Measurements from ENCODE around the gene B3GAT1.

B3GAT1 gene

DNA sequence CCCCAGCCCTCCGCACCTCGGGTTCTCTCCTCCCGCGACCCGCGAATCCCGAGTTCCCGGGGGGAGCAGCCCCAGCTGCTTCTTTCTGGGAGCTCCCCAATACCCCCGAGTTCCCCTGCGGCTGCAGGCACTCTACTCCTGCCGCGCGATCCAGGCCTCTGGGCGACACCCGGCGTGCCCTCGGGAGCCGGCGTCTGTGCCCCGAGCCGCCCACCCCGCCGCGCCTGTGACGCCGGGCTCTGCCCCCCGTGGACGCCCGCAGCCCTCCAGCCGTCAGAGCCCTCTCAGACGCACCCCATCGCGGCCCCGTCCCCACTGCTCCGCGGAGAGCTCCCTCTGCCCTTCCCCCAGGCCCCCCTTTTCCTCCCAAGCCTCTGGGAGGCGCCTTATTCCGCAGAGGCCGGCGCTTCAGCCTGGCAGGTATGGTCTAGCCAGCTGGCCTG, 79.8 kb downstream of the B3GAT1 start:
- Histone ChIP-seq H3K36me3 (ENCODE audit: control insufficient read depth in 2 of 2, insufficient read depth in 2 of 2, low read length in 2 of 2) (no peaks in the 10 kb centered on the region), H3K27ac (ENCODE audit: low read length) (no peak overlapping the region), H3K9ac (ENCODE audit: low read length in 2 of 2) (peak overlapping the region; percentile 21 to 49)

DNA sequence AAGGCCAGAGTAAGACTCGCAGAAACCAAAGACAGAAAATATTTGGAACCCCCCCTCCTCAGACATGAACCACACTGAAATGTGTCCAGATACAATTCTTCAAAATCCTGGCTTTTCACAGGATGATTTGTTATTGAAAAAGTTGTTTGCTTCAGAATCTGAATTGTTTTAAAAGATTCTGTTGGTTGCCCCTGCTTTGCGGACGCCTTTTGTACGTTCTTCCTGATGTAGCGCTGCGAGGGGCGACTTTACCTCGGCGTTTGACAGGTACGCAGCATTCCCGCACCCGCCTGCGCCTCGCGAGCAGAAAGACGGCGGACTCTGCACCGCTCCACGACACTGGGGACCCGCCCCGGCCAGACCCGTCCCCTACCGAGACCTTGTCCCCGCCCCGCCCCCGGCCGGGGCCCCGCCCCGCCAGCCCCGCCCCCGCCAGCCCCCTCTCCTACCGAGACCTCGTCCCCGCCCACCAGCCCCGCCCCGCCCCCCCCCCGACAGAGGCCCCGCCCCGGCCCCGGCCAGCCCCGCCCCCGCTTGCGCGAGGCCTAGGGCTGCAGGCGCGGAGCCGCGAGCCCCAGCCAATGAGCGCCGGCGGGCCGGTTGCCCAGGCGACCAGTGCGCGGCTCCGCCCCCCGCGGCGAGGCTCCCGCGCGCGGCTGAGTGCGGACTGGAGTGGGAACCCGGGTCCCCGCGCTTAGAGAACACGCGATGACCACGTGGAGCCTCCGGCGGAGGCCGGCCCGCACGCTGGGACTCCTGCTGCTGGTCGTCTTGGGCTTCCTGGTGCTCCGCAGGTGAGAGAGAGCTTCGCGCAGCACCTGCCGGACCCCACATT, 80.5 kb downstream of the B3GAT1 start, which contains the start of gene GLB1L2:
GLB1L2 (plus strand) TSS at position 635 of the 835 bp plus-strand sequence; CDS start at position 709, 74 bp downstream.
- Histone ChIP-seq H3K4me3 (ENCODE audit: low read length in 2 of 2) (peak within 1 kb of the TSS; percentile 69 to 79), H3K9ac (ENCODE audit: low read length in 2 of 2) (peak within 1 kb of the TSS; percentile 21 to 49), H3K9me3 (ENCODE audit: control insufficient read depth in 2 of 2, low read length in 2 of 2) (no peaks in the 10 kb centered on the region), H3K27ac (ENCODE audit: low read length) (no peak within 1 kb of the TSS), H3K27me3 (ENCODE audit: control insufficient read depth in 1 of 2, insufficient read depth in 2 of 2, low read length in 2 of 2) (no peaks in the 10 kb centered on the region), H3K4me1 (ENCODE audit: control insufficient read depth, insufficient read depth, low read length) (peaks cover 13% of the 10 kb centered on the region), H3K36me3 (ENCODE audit: control insufficient read depth in 2 of 2, insufficient read depth in 2 of 2, low read length in 2 of 2) (no peaks in the 10 kb centered on the region)

More for the DNA sequence above, 79.8 kb downstream of the B3GAT1 start:
- Histone ChIP-seq H3K4me1 (ENCODE audit: control insufficient read depth, insufficient read depth, low read length) (peaks cover 13% of the 10 kb centered on the region), H3K9me3 (ENCODE audit: control insufficient read depth in 2 of 2, low read length in 2 of 2) (no peaks in the 10 kb centered on the region), H3K4me3 (ENCODE audit: low read length in 2 of 2) (peak overlapping the region; percentile 68 to 79), H3K27me3 (ENCODE audit: control insufficient read depth in 1 of 2, insufficient read depth in 2 of 2, low read length in 2 of 2) (no peaks in the 10 kb centered on the region)

- Histone ChIP-seq H3K4me1 (ENCODE audit: control insufficient read depth, insufficient read depth, low read length) (peaks cover 13% of the 10 kb centered on the region), H3K4me3 (ENCODE audit: low read length in 2 of 2) (peak overlapping the region; percentile 69 to 70), H3K27ac (ENCODE audit: low read length) (no peak overlapping the region), H3K9me3 (ENCODE audit: control insufficient read depth in 2 of 2, low read length in 2 of 2) (no peaks in the 10 kb centered on the region), H3K27me3 (ENCODE audit: control insufficient read depth in 1 of 2, insufficient read depth in 2 of 2, low read length in 2 of 2) (no peaks in the 10 kb centered on the region), H3K36me3 (ENCODE audit: control insufficient read depth in 2 of 2, insufficient read depth in 2 of 2, low read length in 2 of 2) (no peaks in the 10 kb centered on the region), H3K9ac (ENCODE audit: low read length in 2 of 2) (peak overlapping the region; percentile 0 to 36)
Observed at GRCh38 chr11:134330611-134331353, 81.3 kb downstream of the B3GAT1 start.
